ENCODE measurements around the gene VIPR2.

VIPR2 gene

DNA sequence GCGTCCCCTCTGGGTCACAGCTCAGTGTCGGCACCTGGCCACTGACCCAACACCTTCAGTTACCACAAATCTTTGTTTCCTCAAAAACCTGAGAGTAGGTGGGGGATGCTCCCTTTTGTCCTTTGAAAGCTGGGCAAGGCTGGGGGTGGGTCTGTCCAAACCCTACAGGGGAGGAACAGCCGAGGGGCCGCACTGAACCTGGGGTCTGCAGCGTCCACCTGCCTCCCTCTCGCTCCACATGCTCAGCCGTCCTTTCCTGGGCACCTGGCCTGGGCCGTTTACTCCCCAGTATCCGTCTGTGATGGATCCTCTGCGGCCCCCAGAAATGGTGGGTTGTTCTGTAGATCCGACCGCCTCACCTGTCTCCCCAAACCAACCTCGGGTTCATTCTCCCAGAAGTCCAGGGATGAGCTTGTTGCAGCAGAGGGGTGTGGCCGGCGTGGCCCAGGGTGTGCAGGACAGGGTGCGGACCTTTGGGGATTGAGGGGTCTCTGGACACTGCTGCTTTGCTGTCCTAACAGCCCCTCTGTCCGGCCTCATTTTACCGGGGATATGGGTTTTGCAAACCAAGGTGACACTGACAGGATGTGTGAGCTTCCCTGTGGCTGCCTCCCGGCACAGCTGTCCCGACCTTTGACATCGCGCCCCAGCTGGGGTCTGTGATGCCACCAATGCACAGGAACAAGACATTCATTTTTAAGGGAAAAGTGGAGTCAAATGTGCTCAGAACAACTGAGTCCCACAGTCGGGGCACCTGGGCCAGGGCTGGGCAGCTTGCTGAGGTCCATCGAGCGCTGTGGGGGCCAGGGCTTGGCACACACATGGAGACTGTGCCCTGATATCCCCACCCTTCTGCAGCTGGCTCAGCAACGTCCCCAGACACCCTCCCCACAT is 115.9 kb downstream of the VIPR2 start:
- H3K4me1 ChIP-seq (ENCODE audit: insufficient read depth, low read length) = peaks cover 14% of the 10 kb centered on the region
- H3K4me3 ChIP-seq (ENCODE audit: low read length) = no peak overlapping the region
- no peak overlapping the region for H3K9ac ChIP-seq (ENCODE audit: low read depth, low read length)
- no peak overlapping the region for H3K27ac ChIP-seq (ENCODE audit: low read length)
- H3K27me3 ChIP-seq (ENCODE audit: insufficient read depth, low read length) = peaks cover 15% of the 10 kb centered on the region
- no peaks in the 10 kb centered on the region for H3K9me3 ChIP-seq (ENCODE audit: insufficient read depth, low read depth, low read length)
- no peaks in the 10 kb centered on the region for H3K36me3 ChIP-seq (ENCODE audit: insufficient read depth, low read depth, low read length)

DNA sequence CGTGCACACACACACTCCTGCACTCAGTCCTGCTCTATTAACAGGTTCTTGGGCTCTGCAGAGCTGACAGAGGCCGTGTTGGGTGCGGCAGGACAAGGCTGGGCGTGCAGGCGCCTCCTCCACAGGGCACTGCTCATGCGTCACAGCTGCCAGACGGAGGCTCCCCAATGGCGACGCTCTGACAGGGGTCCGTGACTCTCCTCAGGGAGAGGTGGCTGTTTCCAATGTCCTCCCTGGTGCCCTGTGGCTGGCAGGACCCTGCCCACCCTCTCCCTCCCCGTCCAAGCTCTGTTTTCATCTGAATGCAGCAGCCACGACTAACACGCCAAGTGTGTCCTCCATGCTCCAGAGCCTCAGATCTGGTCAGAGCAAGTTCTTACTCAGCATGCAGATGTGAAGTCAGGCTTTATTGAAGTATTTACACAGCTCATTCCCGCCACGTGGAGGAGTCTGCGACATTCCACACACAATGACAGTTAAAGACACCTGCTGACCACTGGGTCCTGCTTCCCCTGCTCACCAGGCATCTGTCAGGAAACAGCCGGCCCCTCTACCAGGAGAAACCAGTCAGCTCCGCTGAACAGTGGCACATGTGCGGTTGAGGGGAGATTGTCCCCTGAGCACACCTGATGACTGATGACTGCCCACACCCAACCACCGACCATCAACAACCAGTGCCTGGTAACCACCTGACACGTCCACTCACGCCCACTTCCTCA is 116.7 kb downstream of the VIPR2 start:
- no peak overlapping the region for H3K4me3 ChIP-seq (ENCODE audit: low read length)
- H3K9me3 ChIP-seq (ENCODE audit: insufficient read depth, low read depth, low read length) = no peaks in the 10 kb centered on the region
- H3K27ac ChIP-seq (ENCODE audit: low read length) = no peak overlapping the region
- H3K4me1 ChIP-seq (ENCODE audit: insufficient read depth, low read length) = peaks cover 14% of the 10 kb centered on the region
- H3K27me3 ChIP-seq (ENCODE audit: insufficient read depth, low read length) = peaks cover 15% of the 10 kb centered on the region
- H3K36me3 ChIP-seq (ENCODE audit: insufficient read depth, low read depth, low read length) = no peaks in the 10 kb centered on the region
- H3K9ac ChIP-seq (ENCODE audit: low read depth, low read length) = no peak overlapping the region

DNA sequence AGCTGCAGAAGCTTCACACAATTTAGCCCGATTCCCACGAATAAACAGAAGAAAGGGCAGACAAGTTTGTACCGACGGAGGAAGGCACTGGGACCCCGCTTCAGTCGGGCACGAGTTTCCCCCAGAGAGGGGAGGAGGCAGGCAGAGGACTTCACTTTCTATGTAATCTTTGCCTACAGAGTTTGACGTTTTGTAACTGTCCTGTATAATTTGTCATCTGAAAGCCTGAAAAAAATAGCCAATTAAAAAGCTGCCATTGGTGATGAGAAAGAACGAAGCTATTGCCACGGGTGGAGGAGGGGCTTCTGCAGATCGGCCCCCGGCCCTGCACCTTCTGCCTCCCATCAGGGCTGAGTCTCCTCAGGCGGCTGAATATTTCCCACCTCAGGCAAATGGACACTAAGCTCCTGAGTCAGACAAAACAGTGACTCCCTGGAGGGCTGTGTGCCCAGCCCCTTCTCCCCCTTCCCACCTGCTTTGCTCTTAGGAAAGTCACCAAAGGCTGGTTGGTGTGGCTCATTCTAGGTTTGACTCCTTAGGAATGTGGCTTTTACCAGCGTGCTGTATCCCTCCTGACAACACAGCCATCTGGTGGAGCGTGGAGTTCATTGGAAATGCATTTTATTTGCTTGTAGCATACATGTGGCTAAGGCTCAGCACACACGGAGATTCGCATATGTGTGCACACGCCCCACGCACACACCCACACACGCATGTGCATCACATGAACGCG is 117.4 kb downstream of the VIPR2 start:
- Histone ChIP-seq H3K9me3 (ENCODE audit: insufficient read depth, low read depth, low read length) (no peaks in the 10 kb centered on the region), H3K9ac (ENCODE audit: low read depth, low read length) (no peak overlapping the region), H3K4me3 (ENCODE audit: low read length) (no peak overlapping the region), H3K4me1 (ENCODE audit: insufficient read depth, low read length) (peaks cover 14% of the 10 kb centered on the region), H3K27ac (ENCODE audit: low read length) (no peak overlapping the region), H3K27me3 (ENCODE audit: insufficient read depth, low read length) (peaks cover 15% of the 10 kb centered on the region), H3K36me3 (ENCODE audit: insufficient read depth, low read depth, low read length) (no peaks in the 10 kb centered on the region)

DNA sequence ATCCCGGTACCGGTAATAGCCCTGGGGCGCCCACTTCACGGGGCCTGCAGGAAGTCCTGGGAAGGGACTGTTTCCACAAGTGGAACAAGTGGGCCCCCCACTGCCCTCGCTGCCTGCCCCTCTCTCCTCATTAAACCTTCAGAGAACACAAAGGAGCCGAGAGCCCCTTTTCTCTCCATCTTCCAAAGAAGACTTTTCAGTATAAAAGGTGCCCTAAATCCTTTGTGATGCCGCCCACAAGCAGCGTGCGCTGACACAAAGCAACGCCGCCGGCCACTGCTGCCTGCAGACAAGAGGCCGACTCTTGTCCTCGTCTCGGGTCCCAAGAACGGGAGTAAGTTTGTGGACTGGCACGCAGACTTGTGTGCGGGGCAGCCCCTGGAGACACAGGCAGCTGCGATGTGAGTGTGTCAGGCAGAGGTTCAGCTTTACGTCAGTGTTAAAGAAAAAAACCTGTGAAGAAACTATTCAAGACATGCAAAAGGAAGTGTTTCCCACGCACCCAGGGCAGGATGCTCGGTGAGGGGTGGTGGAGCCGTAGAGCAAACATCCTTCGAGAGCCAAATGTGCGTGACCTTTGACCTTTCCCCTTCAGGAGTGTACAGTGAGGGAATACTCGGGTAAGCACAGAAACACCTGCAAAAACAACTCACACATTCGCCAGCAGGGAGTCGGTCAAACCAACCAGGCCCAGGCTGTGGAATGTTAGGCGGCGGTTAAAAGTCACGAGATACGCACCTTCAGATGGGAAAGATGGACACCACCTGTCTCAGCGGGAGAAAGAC is 118.2 kb downstream of the VIPR2 start:
- Histone ChIP-seq H3K4me1 (ENCODE audit: insufficient read depth, low read length) (peaks cover 11% of the 10 kb centered on the region), H3K27ac (ENCODE audit: low read length) (no peak overlapping the region), H3K4me3 (ENCODE audit: low read length) (no peak overlapping the region), H3K9ac (ENCODE audit: low read depth, low read length) (no peak overlapping the region), H3K9me3 (ENCODE audit: insufficient read depth, low read depth, low read length) (no peaks in the 10 kb centered on the region), H3K36me3 (ENCODE audit: insufficient read depth, low read depth, low read length) (no peaks in the 10 kb centered on the region), H3K27me3 (ENCODE audit: insufficient read depth, low read length) (peaks cover 12% of the 10 kb centered on the region)

DNA sequence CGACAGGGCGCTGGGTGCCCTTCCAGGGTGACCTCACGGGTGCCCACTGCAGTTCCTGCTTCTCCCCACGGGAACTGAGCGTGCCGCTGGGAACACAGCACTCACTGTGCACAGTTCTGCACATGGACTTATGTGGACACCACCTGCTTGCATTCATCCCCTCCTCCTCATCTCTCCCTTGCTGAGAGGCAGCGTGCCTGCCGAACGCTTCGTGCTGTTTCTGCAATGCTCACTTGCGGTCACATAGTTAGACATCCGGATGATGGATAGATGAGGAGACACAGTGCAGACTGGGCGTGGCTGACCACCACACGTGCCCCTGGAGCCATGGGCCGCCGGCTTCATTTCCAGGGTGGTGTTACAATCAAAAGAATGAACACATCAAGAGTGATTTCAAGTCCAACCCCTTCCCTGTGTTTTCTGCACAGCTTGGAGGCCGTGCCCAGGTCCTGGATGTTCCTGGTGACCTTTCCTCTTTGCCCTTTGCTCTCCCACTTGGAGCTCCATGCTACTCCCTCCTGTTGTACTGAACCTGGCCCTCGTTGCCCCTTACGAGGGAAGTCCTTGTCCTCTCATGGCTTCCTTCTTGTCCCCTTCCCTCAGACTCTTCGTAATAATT is 119.4 kb downstream of the VIPR2 start:
- H3K9me3 ChIP-seq (ENCODE audit: insufficient read depth, low read depth, low read length) = no peaks in the 10 kb centered on the region
- H3K4me3 ChIP-seq (ENCODE audit: low read length) = no peak overlapping the region
- H3K27me3 ChIP-seq (ENCODE audit: insufficient read depth, low read length) = peaks cover 5% of the 10 kb centered on the region; the same call in 1 of the 2 replicates
- peaks cover 9% of the 10 kb centered on the region for H3K4me1 ChIP-seq (ENCODE audit: insufficient read depth, low read length)
- no peak overlapping the region for H3K9ac ChIP-seq (ENCODE audit: low read depth, low read length)
- H3K27ac ChIP-seq (ENCODE audit: low read length) = no peak overlapping the region
- H3K36me3 ChIP-seq (ENCODE audit: insufficient read depth, low read depth, low read length) = no peaks in the 10 kb centered on the region

DNA sequence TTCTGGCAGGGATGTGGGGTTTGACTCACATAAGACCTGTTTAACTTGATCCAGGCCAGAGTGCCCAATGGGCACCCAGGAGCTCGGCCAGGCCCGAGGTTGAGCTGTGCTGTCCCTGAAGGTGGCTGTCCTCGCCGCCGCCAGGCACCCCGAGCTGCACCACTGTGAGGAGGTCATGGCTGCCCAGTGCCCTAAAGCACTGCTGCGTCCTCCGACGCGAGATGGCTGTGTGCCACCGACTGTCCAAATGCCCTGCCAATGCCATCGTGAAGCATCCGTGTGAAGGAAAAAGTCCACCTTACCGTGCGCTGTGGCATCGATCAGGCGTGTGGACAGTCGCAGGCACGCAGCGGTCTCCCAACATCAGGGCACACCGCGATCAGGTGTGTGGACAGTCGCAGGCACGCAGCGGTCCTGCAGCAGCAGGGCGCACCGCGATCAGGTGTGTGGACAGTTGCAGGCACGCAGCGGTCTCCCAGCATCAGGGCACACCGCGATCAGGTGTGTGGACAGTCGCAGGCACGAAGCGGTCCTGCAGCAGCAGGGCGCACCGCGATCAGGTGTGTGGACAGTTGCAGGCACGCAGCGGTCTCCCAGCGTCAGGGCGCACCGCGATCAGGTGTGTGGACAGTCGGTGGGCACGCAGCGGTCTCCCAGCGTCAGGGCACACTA is 120.3 kb downstream of the VIPR2 start:
- Histone ChIP-seq H3K9ac (ENCODE audit: low read depth, low read length) (no peak overlapping the region), H3K4me3 (ENCODE audit: low read length) (no peak overlapping the region), H3K27me3 (ENCODE audit: insufficient read depth, low read length) (peaks cover 5% of the 10 kb centered on the region; the same call in 1 of the 2 replicates), H3K4me1 (ENCODE audit: insufficient read depth, low read length) (peaks cover 9% of the 10 kb centered on the region), H3K9me3 (ENCODE audit: insufficient read depth, low read depth, low read length) (no peaks in the 10 kb centered on the region), H3K27ac (ENCODE audit: low read length) (no peak overlapping the region), H3K36me3 (ENCODE audit: insufficient read depth, low read depth, low read length) (no peaks in the 10 kb centered on the region)

DNA sequence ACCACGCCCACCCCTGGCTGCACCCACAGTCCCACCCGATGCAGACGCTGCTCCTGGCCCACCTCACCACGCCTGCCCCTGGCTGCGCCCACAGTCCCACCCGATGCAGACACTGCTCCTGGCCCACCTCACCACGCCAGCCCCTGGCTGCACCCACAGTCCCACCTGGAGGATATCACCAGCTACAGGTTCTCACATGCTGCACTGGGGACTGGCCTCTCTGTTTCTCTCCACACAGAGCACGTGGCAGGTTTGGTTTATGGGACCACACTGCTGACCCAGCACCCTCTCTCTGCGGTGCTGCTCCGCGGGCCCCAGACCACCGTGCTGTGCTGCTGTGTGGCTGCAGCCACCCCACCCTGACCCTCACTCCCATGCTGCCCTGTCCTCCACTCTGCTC is 120.9 kb downstream of the VIPR2 start:
- Histone ChIP-seq H3K4me1 (ENCODE audit: insufficient read depth, low read length) (peaks cover 9% of the 10 kb centered on the region), H3K27ac (ENCODE audit: low read length) (no peak overlapping the region), H3K27me3 (ENCODE audit: insufficient read depth, low read length) (peaks cover 5% of the 10 kb centered on the region; the same call in 1 of the 2 replicates), H3K36me3 (ENCODE audit: insufficient read depth, low read depth, low read length) (no peaks in the 10 kb centered on the region), H3K9ac (ENCODE audit: low read depth, low read length) (no peak overlapping the region), H3K9me3 (ENCODE audit: insufficient read depth, low read depth, low read length) (no peaks in the 10 kb centered on the region), H3K4me3 (ENCODE audit: low read length) (no peak overlapping the region)

DNA sequence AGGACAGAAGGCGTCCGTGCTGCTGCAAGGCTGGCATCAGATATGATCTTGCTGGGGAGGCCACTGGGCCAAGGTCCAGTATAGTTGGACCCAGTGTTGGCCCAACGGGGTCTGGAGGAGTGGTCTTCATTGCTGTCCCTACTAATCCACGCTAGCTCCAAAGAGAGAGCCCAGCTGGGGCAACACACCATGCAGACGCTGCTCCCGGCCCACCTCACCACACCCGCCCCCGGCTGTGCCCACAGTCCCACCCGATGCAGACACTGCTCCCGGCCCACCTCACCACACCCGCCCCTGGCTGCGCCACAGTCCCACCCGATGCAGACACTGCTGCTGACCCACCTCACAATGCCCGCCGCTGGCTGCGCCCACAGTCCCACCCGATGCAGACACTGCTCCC is 121.5 kb downstream of the VIPR2 start:
- H3K9ac ChIP-seq (ENCODE audit: low read depth, low read length) = no peak overlapping the region
- H3K9me3 ChIP-seq (ENCODE audit: insufficient read depth, low read depth, low read length) = no peaks in the 10 kb centered on the region
- peaks cover 2% of the 10 kb centered on the region; the same call in 1 of the 2 replicates for H3K27me3 ChIP-seq (ENCODE audit: insufficient read depth, low read length)
- H3K27ac ChIP-seq (ENCODE audit: low read length) = no peak overlapping the region
- no peak overlapping the region for H3K4me3 ChIP-seq (ENCODE audit: low read length)
- no peaks in the 10 kb centered on the region for H3K36me3 ChIP-seq (ENCODE audit: insufficient read depth, low read depth, low read length)
- H3K4me1 ChIP-seq (ENCODE audit: insufficient read depth, low read length) = peaks cover 9% of the 10 kb centered on the region

DNA sequence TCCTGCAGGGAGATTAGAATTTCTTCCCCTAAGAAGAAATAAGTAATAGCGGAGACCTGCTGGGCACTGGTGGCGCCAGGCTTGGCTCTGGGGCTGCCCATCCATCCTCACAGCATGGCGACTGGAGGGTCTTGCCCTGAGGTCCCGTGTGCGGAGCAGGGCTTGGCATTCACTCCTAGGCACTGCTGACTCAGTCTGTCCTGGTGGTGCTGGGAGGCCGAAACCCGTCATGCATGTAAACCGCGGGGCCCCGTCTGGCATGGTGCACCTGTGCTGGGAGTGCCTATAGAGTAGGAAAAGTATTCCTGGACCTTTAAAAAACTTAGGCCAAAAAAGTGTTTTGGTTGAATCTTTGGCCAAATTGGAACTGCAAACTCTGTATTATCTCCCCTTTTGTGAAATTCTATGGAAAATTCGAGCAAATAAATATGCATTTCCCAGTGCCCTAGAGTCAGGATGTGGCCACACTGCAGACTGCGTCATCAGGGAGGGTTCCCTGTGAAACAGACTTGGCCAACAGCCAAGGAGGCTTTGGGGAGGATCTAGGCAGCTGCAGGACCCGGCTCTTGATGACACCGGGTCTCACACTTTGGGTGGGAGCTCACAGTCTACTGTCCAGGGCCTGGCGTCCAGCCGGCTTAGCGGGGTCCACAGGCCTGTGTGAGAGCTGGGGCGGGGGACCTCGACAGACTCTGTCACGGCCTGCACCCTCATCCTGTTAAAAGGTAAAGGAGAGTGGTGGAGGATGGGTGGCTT is 122.3 kb downstream of the VIPR2 start:
- no peak overlapping the region for H3K9ac ChIP-seq (ENCODE audit: low read depth, low read length)

DNA sequence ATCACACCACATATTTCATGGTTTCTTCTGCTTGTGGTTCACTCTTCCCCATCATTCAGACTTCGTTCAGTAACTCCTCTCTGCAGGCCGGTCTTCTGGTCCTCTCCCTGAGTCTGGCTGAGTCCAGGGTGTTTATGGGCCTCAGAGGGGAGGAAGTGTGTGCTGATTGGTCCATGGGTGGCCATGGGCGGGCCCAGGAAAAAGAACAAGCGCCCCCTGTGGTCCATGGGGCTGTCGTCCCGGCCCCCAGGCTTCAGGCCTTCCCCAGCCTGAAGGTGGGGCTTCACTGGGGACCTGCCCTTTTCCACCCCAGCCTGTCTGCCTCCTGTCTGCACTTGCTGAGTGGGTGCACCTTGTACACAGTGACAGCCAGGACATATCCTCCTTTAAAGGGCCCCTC is 123.7 kb downstream of the VIPR2 start:
- Histone ChIP-seq H3K4me3 (ENCODE audit: low read length) (no peak overlapping the region), H3K4me1 (ENCODE audit: insufficient read depth, low read length) (peaks cover 5% of the 10 kb centered on the region; the same call in 1 of the 2 replicates), H3K27ac (ENCODE audit: low read length) (no peak overlapping the region), H3K27me3 (ENCODE audit: insufficient read depth, low read length) (no peaks in the 10 kb centered on the region; the same call in 1 of the 2 replicates), H3K9ac (ENCODE audit: low read depth, low read length) (no peak overlapping the region), H3K36me3 (ENCODE audit: insufficient read depth, low read depth, low read length) (no peaks in the 10 kb centered on the region), H3K9me3 (ENCODE audit: insufficient read depth, low read depth, low read length) (no peaks in the 10 kb centered on the region)

More for the DNA sequence above, 122.3 kb downstream of the VIPR2 start:
- no peak overlapping the region for H3K27ac ChIP-seq (ENCODE audit: low read length)
- H3K4me3 ChIP-seq (ENCODE audit: low read length) = no peak overlapping the region
- H3K4me1 ChIP-seq (ENCODE audit: insufficient read depth, low read length) = peaks cover 9% of the 10 kb centered on the region
- no peaks in the 10 kb centered on the region for H3K9me3 ChIP-seq (ENCODE audit: insufficient read depth, low read depth, low read length)
- no peaks in the 10 kb centered on the region for H3K27me3 ChIP-seq (ENCODE audit: insufficient read depth, low read length)
- H3K36me3 ChIP-seq (ENCODE audit: insufficient read depth, low read depth, low read length) = no peaks in the 10 kb centered on the region
